ENCODE measurements around the gene KAZN.

Gene KAZN

DNA sequence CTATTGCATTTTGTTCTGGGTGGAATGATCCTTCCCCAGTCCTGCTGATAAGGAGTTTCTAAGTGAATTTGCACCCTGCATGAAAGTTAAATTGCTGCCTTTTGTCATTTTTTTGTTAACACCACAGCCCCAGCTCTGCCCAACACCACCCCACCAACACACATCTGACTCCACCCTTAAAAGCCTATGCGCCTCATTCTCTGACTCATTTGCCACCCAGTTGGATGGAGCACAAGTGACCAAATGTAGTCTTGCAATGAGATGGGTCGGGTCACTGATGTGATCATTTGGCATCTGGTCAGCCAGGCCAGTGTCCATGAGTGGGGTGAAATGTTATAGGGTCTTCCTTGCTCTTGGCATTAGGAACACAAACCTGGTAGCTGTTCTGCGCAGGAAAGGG, 256.8 kb downstream of the KAZN start:
- DNase-seq (ENCODE audit: low read depth): no peak

DNA sequence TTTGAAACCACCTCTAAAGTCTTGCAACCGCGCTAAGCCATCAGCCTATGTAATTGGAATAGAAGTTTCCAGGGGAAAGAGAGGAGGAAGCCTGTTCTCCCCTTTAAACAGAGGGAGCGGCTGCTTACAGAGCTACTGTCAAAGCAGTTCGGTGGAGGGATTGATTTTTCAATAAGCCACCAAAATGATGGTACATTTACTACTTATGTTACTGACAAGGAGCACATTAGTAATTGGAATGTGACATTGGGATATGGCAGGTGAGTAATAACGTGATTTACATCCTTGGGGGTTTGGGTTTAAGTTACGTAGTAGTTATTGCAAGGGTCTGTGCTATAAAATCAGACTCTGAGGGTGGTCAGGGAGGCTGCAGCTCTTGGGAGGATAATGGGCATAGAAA, 257.3 kb downstream of the KAZN start:
- DNase-seq (ENCODE audit: low read depth): no peak

DNA sequence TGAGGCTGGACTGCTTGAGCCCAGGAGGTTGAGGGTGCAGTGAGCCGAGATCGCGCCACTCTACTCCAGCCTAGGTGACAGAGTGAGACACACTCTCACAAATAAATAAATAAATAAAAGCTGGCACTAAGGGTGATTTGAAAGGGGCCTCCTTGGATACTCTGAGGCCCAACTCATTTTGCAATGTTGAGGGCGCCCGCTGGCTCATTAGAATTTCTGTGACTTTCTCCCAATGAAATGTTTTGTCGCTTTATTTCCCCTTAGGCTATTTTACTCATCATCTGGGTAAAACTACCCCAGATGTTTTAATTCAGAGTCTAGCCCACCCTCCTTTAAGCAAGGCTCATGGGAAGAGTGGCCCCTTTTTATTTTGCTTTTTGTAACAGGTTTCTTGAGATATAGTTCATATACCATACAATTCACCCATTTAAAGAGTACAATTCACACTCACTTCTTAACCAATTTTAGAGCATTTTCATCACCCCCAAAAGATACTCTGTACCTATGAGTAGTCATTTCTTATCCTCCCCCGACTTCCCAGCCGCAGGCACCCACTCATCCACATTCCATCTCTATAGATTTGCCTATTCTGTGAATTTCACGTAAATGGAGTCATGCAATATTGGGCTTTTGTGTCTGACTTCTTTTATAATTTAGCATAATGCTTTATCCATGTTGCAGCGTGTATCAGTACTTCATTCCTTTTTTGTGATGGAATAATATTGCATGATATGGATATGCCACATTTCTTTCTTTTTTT, 259.1 kb downstream of the KAZN start:
- DNase-seq (ENCODE audit: low read depth): no peak

DNA sequence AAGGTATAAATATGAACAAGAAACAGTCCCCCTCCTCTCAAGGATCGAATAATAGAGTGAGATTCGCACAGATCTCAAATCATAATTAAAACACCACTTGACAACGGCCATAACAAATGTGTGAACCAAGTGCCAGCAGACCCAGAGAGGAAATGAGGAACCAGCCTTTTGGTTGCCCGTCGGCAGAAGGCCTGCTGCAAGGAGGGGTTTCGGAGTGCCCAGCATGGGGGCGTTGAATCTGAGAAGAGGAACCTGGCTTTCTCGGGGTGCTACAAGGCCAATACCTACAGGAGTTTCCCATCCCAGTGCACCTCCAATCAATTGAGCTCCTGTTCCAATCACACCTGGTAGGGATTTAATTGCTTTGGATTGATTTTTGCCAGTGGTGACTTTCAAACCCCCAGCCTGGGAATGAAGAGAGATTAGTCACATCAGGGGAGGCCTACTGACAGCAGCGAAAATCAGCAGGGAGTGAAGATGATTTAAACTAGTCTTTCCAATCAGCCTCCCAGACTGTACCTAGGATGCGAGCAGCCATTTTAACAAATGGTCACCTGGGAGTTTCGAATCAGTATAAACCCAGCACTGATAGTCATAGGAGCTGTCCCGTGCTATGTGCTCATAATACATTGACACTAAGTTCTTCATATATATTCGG, 263.8 kb downstream of the KAZN start:
- no peak for DNase-seq (ENCODE audit: low read depth)

DNA sequence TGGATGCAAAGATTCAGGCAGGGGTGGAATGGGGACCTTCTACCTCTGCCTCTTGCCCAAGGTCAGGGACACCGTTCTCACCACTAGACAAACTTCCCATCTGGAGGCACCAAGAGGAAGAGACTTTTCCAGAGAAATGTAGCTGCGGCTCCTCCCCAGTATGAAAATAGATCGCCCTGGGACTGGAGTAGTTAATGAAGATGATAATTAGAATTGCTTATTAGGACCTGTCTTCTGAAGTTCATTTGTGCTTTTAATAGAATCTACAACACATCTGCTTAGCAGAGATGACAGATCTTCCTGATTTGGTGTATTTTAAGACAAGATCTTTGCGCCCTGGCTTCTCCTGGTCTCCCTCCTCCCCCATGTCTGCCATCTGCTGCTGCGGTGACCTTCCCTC, 266.6 kb downstream of the KAZN start:
- no peak for DNase-seq (ENCODE audit: low read depth)

DNA sequence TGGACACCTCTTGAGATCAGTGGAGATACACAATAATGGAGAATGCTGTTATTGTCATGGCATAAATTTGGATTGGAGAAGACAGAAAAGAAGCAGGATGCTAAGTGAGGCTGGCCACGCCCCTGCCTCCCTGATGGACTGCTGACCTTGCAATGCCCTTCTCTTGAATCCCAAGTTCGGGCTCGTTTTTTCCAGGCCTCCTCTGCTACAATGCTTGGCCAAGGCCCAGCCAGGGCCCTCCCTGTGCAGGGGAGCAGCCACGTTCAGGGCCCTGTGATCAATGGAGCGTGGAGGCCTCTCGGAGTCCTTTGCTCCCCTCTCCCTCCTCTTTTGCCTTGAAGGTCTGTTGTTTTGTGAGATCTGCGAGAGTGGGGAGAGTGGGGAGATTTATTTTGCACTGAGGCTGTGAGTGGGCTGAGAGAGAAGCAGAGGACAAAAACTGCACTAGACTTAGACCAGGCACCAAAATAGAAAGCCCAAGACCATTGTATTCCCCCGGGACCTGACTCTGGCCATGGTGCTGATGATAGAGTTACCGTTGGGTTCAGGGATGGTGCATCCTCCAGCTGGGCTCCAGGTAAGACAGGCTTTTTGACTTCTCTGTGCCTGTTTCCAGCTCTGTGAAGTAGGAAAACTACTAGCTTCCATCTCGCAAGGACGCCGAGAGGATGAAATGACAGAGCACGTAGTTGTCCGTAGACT, 268.6 kb downstream of the KAZN start:
- no peak for DNase-seq (ENCODE audit: low read depth)

DNA sequence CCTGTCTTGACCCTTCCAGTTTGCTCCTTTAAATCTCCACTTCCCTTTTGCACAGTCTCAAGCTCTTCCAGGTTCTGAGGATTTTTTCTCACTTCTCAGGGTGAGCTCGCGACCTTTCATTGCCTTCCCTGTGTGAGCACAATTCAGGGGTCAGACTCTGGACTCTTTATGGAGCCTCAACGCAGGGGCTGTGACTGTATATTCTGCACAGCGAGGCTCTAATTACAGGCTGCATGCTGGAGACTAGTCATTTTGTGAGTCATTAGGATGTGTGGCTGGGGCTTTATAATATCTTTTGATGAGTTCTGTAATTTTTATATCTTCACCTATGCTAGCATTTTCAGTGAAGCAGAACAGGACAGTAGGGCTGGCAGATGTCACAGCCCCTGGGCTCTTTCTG, 270.7 kb downstream of the KAZN start:
- DNase-seq (ENCODE audit: low read depth): no peak

DNA sequence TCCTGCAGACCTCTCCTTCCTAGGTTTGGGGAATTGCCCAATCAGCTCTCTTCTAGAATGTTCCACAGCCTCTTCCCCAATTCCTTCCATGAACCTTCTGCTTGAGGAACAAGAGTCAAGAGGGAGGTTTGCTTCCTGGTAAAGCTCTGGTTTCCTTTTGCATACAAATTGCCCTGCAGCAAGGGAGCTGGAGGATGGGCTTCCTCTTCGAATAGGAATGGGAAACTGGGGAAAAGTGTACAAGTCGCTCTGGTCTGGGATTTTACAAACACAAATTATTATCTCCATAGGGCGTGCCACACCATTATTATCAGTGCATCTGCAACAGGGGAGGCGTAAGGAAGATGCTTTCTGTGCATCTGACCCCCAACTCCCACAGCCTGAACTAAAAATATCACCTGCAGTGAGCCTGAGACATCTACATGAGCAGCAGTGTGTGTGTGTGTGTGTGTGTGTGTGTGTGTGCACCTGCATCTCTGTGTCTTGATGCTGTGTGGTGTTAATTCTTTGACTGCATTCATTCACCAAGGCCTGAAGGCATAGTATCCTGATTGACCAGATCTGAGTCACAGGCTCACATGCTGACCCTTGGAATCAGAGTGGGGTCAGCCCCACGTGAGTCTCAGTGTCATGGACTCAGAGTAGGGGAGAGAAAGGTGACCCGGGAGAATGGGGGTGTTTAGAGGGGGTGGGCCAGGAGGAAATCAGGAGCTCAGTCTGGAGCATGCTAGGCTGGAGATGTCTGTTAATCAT, 272.9 kb downstream of the KAZN start:
- DNase-seq (ENCODE audit: low read depth): no peak

DNA sequence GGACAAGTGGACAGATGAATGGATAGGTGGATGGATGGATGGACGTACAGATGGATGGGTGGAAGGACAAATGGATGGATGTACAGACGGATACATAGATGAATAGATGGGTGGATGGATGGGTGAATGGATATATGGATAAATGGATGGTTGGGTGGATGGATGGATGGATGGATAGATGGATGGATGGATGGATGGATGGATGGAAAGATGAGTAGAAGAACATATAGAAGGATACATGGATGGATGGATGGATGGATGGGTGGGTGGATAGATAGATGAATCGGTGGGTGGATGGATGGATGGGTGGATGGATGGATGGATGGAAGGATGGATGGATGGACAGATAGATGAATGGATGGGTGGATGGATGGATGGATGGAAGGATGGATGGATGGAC, 274.3 kb downstream of the KAZN start:
- no peak for DNase-seq (ENCODE audit: low read depth)

DNA sequence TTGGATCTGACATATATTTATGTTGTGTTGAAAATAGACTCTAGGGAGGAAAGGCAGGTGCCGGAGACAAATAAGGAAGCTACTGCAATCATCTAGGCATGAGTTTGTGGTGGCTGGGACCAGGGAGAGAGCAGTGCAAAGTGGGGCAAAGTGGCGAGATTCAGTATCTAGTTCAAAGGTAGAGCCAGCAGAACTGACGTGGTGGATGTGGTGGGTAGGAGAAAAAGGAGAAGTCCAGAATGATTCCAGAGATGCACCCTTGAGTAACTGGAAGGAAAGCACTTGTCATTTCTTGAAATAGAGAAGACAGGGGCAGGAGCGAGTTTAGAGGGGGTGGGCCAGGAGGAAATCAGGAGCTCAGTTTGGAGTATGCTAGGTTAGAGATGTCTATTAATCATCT, 275.2 kb downstream of the KAZN start:
- no peak for DNase-seq (ENCODE audit: low read depth)

DNA sequence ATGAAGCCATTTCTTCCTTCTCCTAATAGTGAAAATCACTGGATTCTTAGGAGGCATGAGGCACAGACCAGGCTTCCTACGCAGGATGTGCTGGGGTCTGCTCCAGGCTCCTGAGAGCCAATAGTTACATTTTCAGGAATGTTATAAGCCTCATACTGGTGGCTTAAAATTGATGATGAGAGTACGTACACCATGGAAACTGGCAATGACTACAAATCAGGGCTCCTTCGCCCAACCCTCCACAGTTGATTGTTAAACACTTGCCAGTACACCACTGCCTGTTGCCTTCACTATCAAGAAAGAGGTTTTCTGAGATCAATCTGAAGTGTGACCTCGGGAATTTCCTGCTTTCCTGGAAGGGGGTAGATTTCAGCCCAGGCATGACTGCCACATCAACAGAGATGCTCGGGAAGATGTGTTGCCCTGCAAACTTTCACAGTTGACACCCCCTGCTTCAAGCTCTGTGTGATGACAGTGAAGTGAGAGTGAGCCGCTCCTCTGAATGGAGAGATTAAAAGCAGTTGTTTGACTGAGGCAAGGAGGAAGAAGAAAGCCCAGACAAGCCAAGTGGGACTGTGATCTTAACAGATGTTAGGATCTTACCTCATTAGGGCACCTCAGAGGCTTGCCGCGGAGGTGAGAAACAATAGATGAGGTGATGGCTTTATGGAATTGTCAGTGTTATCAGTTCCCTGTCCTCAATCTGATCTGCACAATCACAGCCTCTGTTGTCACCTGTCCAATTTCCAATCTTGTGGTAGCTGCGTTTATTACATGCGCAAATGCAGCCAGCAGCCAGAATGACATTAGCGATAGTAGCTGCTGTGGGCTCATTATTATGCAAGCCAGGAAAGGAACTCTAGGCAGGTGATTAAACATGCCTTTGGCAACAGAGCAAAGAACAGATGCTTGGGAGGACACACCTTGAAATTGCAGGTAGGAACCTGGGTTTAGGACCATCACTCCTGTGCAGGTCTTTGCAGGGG, 277.3 kb downstream of the KAZN start:
- DNase-seq (ENCODE audit: low read depth): no peak

DNA sequence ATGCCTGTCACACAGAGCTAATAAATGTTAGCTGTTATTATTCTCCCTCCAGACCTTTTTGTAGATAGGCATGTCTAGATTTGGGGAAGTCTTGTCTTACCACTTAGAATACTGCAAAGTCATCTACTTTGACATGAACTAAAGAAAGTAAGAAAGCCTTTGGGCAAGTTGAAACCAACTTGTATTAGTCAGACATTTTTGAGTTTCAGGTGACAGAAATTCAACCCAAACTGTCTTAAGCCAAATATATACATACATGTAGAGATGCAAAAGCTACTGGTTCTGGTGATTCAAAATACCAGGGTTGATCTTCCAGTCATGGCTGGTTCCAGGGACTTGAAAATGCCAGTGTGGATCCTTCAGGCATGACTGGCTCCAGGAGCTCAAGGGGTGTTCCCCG, 278.3 kb downstream of the KAZN start:
- no peak for DNase-seq (ENCODE audit: low read depth)

DNA sequence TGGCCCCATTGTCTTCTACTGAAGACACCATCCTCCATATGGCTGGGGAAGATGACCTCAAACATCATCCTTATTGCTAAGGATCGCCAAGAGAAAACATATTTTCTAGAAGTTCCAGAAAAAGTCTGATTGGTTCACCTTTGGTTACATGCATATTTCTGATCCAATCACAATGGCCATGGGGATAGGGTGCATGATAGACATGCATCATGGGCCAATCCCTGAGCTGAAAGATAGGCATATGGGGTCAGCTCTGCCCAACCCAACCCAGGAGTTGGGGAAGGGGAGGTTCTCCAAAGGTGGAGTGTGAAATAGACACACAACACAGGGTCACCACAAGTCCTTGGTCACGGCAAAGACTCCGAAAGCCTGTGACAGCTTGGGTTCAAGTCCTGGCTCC, 278.7 kb downstream of the KAZN start:
- no peak for DNase-seq (ENCODE audit: low read depth)

DNA sequence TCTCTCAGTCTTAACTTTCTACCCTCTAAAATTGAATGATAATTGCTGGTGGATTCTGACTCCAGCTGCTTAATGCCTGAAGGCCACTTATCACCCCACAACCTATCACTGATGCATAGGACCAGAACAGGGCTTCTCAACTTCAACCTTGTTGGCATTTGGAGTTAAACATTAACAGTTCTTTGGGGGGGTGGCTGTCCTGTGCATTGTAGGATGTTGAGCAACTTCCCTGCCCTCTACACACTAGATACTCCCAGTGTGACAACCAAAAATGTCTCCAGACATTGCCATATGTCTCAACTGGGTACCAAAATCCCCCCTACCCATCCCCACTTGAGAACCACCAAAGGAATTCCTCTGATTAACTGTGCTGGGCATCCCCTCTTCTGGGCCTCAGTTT, 279.6 kb downstream of the KAZN start:
- no peak for DNase-seq (ENCODE audit: low read depth)

DNA sequence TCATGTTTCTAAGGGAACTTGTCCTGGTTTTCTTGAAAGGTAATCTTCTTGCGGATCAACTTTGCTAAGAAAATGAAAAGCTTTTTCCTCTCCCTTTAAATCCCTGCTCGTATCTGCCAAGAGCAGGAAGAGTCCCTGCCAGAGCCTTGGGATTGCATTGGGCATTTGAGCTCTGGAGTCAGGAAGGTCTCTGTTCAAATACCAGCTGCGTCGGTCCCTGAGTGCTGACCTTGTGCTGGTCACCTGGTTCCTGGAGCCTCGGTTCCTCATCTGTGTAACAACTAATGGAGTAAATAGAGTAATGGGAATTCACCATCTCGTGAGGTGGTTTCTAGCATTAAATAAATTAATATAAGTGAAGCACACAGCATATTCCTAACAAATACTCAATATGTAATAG, 280.5 kb downstream of the KAZN start:
- no peak for DNase-seq (ENCODE audit: low read depth)

DNA sequence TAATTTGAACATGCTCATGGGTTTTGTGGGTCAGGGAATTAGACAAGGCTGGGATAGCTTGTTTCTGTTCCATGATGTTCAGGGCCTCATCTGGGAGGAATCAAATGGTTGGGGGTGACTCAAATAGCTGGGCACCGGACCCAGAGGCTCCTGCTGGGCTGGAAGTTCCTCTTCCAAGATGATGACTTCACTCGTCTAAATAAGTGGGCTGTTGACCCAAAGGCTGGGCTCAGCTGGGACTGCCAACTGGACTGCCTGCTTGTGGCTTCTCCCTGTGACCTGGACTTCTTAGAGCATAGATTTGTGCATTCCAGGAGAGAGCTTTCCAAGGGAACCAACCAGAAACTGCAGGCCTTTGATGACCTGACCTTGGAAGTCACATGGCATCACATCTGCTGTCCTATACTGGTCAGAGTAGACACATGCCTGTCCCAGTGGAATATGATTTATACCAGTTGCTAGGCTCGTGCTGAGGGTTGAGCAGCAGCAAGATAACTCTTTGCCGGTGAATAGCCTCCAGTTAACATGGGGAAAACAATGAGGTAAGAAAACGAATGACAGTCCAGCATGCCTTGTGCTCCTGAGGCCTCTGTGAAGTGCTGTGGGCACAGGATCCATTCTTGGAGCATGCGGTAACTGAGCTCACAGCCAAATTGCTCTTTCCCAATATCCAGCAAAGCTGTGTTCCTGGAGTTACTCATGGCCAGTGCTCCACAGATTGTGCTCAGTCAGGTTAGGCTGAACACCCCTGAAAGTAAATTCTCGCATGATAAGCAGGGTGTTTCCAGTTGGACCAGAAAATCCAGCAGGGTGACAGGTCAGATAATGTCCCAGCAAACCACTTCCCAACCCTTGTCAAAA, 282.2 kb downstream of the KAZN start:
- no peak for DNase-seq (ENCODE audit: low read depth)

DNA sequence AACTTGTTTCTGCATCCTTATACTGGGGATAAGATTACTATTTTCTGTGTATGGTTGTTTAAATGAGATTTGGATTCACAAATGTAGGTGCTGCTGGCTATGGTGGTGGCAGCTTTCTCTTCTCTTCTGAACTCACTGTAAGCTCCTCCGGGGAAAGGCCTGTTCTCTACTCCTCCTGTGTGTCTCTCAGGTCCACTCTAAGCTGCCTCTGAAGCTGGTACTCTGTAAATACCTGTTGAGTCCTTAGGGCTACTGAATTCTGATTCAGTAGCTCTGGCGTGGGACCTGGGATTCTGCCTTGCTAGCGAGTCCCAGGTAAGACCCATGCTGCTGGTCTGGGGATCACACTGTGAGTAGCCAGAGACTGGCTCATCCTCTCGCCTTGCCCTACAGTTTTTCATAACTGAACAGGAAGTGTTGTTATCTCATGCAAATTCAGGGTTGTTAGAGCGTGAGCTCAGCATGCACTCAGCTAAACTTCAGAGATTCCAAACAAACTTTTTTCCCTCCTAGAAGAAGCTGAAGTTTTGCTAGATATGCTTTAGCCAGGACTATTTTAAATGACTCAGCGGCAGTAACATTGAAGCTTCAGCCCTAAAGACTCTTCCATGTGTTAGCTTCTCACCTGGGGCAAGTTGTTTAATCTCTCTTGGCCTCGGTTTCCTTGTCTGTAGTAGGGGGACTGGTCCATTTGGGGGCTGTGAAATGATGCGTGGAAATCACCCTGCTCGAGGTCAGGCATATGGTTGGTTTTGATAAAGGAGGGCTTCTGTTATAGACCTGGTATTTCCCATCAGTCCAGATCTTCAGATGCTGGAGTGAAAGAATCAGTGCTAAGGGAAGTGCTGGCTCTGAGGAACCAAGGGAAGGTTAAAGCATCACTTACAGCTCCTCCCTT, 283.5 kb downstream of the KAZN start:
- no peak for DNase-seq (ENCODE audit: low read depth)

DNA sequence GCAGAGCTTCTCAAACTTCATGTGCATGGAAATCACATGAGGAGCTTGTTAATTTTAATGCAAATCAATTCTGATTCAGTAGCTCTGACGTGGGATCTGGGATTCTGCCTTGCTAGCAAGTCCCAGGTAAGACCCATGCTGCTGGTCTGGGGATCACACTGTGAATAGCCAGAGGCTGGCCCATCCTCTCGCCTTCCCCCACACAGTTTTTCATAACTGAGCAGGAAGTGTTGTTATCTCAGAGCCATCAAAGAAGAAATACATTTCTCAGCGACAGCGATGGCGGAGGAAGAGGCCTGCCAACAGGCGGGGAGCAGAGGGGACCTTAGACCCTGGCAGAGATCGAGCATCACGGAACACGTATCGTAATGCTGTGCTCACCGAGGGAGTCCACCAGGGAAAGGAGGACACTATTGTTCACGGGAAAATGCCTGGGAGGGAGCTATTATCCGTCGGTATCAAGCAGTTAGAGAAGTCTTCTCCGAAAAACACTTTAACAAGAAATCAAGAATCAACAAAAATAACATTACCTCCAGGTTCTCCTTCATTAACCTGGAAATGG, 286.2 kb downstream of the KAZN start:
- DNase-seq (ENCODE audit: low read depth): no peak

DNA sequence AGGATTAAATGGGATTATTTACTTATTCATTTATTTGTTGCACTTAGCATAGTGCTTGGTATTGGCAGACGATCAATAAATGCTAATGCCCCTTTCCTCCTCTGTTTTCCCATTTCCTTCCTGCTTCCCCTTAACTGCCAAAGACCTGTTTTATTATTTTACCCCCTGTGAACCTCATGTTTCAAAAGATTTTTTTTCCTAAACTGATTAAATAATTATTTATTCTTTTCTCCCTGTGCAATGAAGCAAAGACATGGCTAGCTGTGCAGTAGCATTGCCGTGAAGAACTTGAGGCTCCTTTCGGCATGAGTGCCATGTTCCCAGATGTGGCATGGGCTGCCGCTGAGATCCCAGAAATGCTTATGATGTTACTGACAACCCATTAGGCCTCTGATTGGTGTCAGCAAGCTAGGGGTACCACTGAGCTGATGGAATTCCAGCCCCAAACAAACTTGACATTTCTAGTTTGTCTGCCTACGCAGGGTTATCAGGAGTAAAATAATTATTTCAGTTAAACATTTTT, 288.6 kb downstream of the KAZN start:
- DNase-seq (ENCODE audit: low read depth): no peak
